WERI-Rb-1 (cell line): ENCODE results near the gene RPS27A.
"Not testable (repeated sequence)": the region's sequence is repeated elsewhere in the genome, so short reads cannot be mapped to it uniquely, and the experiment has no call there.

Source experiments
- DNase-seq: peaks from one replicate; pipeline ENCODE4 v3.0.0-alpha.2; 2020
- H3K27ac ChIP-seq: fragments of 250-450 bp; sonication (Bioruptor Pico); 2 replicates; pipeline ENCODE4 v1.5.1; 2020; ENCODE audit warnings: mild to moderate bottlenecking, moderate library complexity
- H3K27me3 ChIP-seq: fragments of 250-450 bp; sonication (Bioruptor Pico); 2 replicates; pipeline ENCODE4 v1.5.1; 2021; ENCODE audit warnings: mild to moderate bottlenecking, low read depth, moderate library complexity; ENCODE audit not compliant: insufficient read depth, severe bottlenecking
- H3K36me3 ChIP-seq: fragments of 250-450 bp; sonication (Bioruptor Pico); 2 replicates; pipeline ENCODE4 v1.5.1; 2020; ENCODE audit warnings: mild to moderate bottlenecking, moderate library complexity
- H3K4me3 ChIP-seq: 2 replicates; pipeline ENCODE4 v1.5.1; 2011; ENCODE audit warnings: low read depth, mild to moderate bottlenecking, control low read depth, low read length
- H3K9me3 ChIP-seq: fragments of 250-450 bp; sonication (Bioruptor Pico); 2 replicates; pipeline ENCODE4 v1.5.1; 2021; ENCODE audit warnings: mild to moderate bottlenecking, moderate library complexity; ENCODE audit not compliant: severe bottlenecking
- TF ChIP-seq, protein P1 (sequence below): IDR thresholded peaks from 2 replicates; pipeline ENCODE4 v1.5.1; 2011; ENCODE audit warnings: low read depth, mild to moderate bottlenecking, control low read depth, inconsistent platforms, low read length

The RPS27A gene

DNA sequence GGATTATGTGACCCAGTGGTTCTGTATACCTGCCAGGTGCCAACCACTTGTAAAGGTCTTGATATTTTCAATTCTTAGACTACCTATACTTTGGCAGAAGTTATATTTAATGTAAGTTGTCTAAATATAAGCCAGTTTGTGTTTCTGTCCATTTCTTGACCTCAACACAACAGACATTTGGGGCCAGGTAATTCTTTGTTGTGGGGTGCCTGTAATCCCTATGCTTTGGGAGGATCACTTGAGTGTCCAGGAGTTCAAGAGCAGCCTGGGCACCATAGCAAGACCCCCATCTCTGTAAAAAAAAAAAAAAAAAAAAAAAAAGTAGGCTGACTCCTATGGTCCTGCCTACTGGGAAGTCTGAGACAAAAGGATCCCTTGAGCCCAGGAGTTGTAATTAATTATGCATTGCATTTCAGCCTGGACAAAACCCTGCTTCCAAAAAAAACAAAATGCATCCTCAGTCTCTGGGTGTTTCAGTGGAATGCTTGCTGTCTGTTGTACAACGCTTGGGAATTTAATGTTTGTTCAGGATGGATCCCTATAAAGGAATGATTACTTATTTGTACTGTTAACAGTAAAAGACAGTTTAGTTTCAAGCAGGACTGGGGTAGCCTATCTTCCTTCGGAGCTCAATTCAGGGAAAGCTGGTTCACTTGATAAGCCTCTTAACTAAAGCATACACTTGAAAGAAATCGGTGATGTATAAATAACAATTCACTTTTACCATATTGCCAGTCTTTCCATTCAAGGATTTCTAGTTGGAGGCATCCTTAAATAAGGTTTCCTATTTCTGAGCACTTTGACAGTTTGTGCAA is 3.4 kb downstream of the RPS27A start:
- H3K9me3 ChIP-seq = no peaks in the 10 kb centered on the region
- no peak overlapping the region for H3K4me3 ChIP-seq
- peaks cover 65% of the 10 kb centered on the region for H3K36me3 ChIP-seq
- no peaks in the 10 kb centered on the region for H3K27me3 ChIP-seq
- H3K27ac ChIP-seq = no peak overlapping the region
- TF ChIP-seq, protein P1, sequence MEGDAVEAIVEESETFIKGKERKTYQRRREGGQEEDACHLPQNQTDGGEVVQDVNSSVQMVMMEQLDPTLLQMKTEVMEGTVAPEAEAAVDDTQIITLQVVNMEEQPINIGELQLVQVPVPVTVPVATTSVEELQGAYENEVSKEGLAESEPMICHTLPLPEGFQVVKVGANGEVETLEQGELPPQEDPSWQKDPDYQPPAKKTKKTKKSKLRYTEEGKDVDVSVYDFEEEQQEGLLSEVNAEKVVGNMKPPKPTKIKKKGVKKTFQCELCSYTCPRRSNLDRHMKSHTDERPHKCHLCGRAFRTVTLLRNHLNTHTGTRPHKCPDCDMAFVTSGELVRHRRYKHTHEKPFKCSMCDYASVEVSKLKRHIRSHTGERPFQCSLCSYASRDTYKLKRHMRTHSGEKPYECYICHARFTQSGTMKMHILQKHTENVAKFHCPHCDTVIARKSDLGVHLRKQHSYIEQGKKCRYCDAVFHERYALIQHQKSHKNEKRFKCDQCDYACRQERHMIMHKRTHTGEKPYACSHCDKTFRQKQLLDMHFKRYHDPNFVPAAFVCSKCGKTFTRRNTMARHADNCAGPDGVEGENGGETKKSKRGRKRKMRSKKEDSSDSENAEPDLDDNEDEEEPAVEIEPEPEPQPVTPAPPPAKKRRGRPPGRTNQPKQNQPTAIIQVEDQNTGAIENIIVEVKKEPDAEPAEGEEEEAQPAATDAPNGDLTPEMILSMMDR = no peak
- DNase-seq = no peak

DNA sequence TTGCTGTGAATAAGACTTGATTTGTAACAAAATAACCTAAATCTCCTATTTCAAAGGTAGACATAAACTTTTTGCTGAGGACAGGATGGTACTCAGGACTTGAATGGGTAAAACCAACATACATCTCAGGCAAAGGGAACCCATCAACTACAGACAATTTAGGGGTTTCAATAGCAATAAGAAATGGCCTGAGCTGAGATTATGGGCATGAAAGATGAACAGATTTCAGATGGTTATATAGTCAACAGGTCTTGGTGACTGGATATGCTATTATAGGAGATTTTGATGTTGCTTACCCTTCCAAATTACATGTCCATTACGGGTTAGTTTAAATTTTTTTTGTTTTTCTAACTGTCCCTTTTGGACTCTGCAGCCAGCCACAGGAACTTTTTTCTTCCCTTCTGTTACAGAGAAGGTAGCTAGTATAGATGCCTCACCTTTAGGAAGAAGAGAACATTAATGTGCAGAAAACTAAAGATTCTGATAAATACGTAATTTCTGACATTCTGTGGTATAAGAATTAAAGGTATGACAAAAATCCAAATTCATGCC is 4.6 kb downstream of the RPS27A start:
- H3K27me3 ChIP-seq = no peaks in the 10 kb centered on the region
- TF ChIP-seq, protein P1 = no peak
- DNase-seq = no peak
- no peak overlapping the region for H3K4me3 ChIP-seq
- H3K27ac ChIP-seq = no peak overlapping the region
- H3K36me3 ChIP-seq = peaks cover 65% of the 10 kb centered on the region
- no peaks in the 10 kb centered on the region for H3K9me3 ChIP-seq

DNA sequence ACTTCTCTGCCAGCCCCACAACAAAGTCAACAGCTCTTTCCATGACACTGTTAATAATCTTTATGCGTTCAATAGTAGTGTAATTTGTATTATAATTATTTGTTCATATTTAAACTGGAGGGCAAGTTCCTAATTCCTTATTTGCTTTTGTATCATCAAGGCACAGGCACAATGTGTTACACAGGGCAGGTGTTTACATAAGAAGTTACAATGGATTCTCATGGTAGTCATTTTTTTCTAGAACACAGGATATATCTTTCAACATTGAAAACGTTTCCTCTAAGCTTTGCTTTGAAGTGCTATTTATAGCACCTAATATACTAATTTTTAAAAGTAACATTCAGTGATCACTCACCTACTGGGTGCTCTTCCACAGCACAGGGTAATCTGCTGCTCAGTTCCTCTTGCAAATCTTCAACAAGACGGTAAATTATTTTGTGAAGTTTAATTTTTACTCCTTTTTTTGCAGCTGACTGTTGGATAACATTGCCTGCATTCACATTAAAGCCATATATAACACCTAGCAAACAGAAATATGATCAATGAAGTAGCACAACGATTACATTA is 7.3 kb downstream of the RPS27A start:
- Histone ChIP-seq H3K4me3 (no peak overlapping the region), H3K27ac (no peak overlapping the region), H3K36me3 (peaks cover 66% of the 10 kb centered on the region), H3K9me3 (no peaks in the 10 kb centered on the region), H3K27me3 (no peaks in the 10 kb centered on the region)
- TF ChIP-seq, protein P1 = no peak
- no peak for DNase-seq

DNA sequence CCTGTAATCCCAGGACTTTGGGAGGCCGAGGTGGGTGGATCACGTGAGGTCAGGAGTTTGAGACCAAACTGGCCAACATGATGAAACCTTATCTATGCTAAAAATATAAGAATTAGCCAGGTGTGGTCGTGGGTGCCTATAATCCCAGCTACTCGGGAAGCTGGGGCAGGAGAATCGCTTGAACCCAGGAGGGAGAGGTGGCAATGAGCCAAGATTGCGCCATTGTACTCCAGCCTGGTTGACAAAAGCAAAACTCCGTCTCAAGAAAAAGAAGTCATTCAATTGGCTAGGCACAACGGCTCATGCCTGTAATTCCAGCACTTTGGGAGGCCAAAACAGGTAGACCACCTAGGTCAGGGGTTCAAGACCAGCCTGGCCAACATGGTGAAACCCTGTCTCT is 9.1 kb downstream of the RPS27A start:
- not testable (repeated sequence) for H3K9me3 ChIP-seq, H3K27me3 ChIP-seq, H3K4me3 ChIP-seq, DNase-seq, H3K27ac ChIP-seq
- H3K36me3 ChIP-seq = peaks cover 67% of the 10 kb centered on the region

DNA sequence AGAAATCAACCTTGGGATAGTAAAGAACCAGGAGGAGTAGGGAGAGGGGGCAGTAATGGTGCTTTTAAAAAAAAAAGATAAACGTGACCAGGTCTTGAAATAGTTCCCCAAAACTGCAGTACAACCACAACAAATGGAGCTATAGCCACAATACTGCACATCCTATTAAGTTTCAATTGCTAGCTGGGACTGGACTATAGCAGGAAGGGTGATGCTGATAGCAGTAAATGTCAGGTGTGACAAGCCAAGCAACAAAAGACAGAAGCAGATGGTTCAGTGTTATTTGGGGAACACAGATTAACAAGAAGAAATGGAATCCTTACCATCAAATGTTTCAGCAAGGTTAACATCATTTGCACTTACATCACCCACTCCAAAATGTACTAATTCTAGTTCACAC is 10.1 kb downstream of the RPS27A start:
- Histone ChIP-seq H3K27me3 (no peaks in the 10 kb centered on the region), H3K27ac (no peak overlapping the region), H3K4me3 (no peak overlapping the region), H3K36me3 (peaks cover 64% of the 10 kb centered on the region), H3K9me3 (no peaks in the 10 kb centered on the region)
- TF ChIP-seq, protein P1 = no peak
- no peak for DNase-seq

DNA sequence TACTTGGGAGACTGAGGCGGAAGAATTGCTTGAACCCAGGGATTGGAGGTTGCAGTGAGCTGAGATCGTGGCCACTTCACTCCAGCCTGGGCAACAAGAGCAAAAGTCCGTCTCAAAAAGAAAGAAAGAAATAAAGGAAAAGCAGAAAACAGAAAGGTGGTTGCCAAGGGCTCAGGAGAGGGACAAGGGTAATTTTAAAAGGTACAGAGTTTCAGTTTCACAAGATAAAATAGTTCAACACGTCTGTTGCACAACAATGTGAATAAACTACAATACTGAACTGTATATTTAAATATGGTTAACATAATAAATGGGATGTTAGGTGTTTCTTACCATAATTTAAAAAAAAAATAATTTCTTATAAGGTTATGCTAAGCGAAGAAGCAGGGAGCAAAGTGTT is 12.9 kb downstream of the RPS27A start:
- no peak overlapping the region for H3K4me3 ChIP-seq
- H3K36me3 ChIP-seq = peaks cover 54% of the 10 kb centered on the region
- TF ChIP-seq, protein P1 = no peak
- H3K27me3 ChIP-seq = no peaks in the 10 kb centered on the region
- no peaks in the 10 kb centered on the region for H3K9me3 ChIP-seq
- DNase-seq = no peak
- no peak overlapping the region for H3K27ac ChIP-seq
